HG03066 (cell line): Measurements from ENCODE around the gene ATP5F1C.
"Not testable (repeated sequence)": the region's sequence is repeated elsewhere in the genome, so short reads cannot be mapped to it uniquely, and the experiment has no call there.

Experiments used
- ATAC-seq: cut with Tn5 transposase; IDR thresholded peaks from one replicate; pipeline ENCODE4 v1.9.1; 2021; ENCODE audit warnings: low read depth; ENCODE audit not compliant: unreplicated experiment

Gene ATP5F1C

GRCh38 chr10:7787857-7788638, at the start of gene ATP5F1C, which contains the start of gene KIN:
Gene ATP5F1C, plus strand, starts transcription at chr10:7788177. Its CDS starts 31 bp downstream, at chr10:7788208.
Gene KIN, minus strand, starts transcription at chr10:7787993. Its CDS starts 60 bp downstream, at chr10:7787933.
- ATAC-seq, result peak; percentile 93

- ATAC-seq, result no peak
These were observed 49.2 kb upstream of the ATP5F1C start for GRCh38 chr10:7738536-7739407.

GRCh38 chr10:7744307-7744706, 43.7 kb upstream of the ATP5F1C start:
- ATAC-seq, result no peak

DNA sequence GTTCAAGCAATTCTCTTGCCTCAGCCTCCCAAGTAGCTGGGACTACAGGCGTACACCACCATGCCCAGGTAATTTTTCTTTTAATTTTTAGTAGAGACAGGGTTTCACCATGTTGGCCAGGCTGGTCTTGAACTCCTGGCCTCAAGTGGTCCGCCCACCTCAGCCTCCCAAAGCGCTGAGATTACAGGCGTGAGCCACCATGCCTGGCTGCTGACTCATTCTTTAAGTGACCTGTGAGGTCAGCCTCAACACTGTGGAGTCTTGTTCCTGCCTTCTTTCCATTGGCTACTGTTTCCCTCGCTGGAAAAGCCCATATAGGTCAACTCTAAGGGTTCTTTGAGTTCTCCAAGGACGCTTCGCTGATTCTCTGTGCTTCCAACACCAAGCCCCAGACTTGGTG, 39.3 kb upstream of the ATP5F1C start:
- not testable (repeated sequence) for ATAC-seq

DNA sequence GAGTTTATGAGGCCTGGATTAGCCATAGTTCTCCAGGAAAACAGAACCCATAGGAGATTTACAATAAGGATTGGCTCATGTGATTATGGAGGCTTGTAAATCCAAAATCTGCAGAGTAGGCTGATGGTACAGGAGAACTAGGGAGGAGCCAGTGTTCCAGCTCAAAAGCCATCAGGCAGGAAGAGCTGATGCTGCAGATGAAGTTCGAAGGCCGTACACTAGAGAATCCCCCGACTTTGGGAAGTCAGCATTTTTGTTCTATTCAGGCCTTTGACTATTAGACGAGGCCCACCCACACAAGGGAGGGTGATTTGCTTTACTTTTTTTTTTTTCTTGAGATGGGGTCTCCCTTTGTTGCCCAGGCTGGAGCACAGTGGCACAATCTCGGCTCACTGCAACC, 37.8 kb upstream of the ATP5F1C start:
- ATAC-seq, result no peak

DNA sequence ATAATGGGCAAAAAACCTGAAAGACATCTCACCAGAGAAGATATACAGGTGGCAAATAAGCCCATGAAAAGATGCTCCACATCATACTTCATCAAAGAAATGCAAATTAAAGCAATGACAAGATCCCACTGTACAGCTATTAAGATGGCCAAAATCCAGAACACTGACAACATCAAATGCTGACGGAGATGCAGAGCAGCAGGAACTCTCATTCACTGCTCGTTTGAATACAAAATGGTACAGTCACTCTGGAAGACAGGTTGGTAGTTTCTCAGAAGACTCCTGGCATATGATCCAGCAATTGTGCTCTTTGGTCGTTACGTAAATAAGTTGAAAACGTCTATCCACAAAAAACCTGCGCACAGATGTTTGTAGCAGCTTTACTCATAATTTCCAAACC, 35.7 kb upstream of the ATP5F1C start:
- ATAC-seq, result no peak

- ATAC-seq, result no peak
These were observed 32.9 kb upstream of the ATP5F1C start for GRCh38 chr10:7755103-7755502.

- ATAC-seq, result no peak
These were observed 31.5 kb upstream of the ATP5F1C start for GRCh38 chr10:7756360-7756992.

- no peak for ATAC-seq
These were observed 24.0 kb upstream of the ATP5F1C start for GRCh38 chr10:7763929-7764328.

DNA sequence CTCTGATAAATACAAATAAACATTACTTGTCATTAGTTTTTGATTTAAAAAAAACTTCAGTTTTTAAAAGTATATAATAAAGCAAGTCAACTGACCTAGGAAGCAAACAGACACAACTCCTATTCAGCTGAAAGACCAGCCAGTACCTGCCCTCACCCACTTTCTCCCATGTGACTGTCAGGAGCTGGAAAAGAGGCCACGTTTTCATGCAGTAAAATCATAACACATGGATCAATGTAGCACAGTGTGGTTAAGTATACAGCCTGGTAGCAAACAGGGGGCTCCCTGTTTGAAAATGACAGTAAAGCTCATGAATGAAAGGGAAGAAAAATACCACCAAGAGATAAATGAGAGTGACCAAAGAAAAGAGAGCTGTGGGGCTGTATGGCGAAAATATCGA, 21.7 kb upstream of the ATP5F1C start:
- ATAC-seq, result no peak

DNA sequence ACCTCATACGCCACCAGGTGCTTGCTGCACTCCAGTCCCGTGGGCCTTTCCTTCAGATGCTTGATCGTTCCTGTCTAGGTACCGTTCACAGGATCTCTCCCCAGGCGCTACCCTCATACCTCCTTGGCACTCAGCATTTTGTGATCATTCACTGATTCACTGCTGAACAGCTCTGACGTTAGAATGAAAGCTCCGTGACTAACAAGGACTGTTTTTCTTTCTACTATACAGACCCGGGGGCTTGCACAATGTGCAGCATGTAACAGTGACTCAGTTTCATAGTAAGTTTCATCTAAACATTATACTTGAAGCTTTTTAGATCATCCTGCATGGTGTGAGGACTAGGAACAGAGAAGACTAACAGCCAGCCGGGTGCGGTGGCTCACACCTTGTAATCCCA, 20.8 kb upstream of the ATP5F1C start:
- no peak for ATAC-seq

- no peak for ATAC-seq
These were observed 19.6 kb upstream of the ATP5F1C start for GRCh38 chr10:7768417-7768816.

GRCh38 chr10:7773845-7774801, 13.9 kb upstream of the ATP5F1C start:
- no peak for ATAC-seq

- ATAC-seq, result no peak
These were observed 11.2 kb upstream of the ATP5F1C start for GRCh38 chr10:7776777-7777176.

DNA sequence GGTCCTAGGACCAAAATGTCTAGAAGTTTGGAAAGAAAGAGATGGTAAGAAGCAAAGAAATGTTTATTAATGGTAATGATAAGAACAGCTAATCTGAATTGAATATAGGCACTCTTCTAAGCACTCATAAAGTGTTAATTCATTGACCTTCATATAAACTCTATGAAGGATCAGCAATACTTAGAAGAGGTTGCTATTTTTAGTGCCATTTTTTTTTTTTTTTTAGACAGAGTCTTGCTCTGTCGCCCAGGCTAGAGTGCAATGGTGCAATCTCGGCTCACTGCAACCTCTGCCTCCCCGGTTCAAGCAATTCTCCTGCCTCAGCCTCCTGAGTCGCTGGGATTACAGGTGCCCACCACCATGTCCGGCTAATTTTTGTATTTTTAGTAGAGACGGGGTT, 5.8 kb upstream of the ATP5F1C start:
- not testable (repeated sequence) for ATAC-seq

- no peak for ATAC-seq
These were observed 1.5 kb upstream of the ATP5F1C start for GRCh38 chr10:7786430-7786829.

DNA sequence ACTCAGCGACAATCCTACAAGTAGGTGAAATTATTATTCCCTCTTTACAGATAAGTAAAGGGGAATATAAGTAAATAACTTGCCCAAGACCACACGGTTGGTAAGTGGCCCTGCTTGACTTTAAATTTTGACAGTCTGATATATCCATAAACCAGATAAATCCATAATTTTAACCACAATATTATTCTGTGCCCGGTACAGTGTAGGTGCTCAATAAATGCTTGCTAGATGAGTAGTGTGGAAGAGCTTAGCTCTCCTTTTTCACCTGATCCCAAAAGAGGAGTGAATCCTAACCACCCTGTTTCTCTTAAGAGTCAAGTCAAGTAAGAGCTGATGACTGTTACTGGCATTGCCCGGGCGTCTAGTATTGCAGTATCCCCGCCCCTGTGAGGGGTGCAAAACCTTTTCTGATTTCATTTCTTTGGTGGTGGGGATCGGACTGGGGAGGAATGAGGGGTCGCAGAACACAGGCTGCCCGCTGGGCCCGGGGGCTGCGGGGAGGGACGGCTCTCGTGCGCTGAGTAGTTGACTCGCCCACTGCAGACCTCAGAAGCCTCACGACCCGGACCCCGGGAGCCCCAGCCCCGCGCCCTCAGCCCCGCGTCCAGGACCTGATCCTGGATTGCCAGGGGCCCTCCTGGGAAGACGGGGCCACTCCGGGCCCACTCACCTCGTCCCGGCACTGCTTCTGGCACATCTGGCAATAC, 674 bp upstream of the ATP5F1C start:
- peak; percentile 4 for ATAC-seq

DNA sequence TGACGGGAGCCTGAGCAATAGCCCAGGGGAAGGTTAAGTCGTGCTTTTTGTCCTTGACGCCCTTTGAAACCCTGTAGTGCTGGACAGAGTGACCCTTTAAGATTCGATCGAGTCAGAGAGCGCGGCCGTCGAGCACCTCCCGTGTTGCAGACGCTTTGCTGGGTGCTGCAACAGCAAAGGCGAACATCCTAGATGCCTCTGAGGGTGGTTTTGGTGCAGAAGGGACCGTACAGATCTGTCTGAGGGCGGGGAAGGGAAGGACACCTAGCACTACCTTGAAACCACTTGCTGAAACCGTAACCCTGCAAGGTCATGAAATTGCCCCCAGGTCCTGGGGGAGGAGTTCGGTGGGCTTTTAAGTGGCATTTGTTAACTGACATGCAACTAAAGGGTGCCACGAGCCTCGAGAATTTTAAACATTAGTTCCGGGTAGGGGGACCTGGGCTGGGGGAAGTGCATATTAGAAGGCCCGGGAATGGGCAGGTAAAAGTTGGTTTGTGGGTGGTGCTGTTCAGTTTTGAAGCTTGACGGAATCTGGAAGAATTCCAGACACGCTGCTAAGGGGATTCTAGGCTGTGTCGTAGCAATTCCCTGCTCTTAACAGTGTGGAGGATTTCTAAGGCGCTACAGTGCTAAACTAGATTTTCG, 786 bp downstream of the ATP5F1C start:
- peak; percentile 19 for ATAC-seq

- no peak for ATAC-seq
These were observed 1.4 kb downstream of the ATP5F1C start for GRCh38 chr10:7789390-7789789.
